Measurements from ENCODE around the gene WNT3. TPM values are rescaled to one million over a fixed set of nuclear protein-coding genes. Genes with fewer than 3 reads are reported as not detected.

Gene WNT3
- total and polyA plus RNA-seq, 2 donors (not counting 3 experiments of a cell fraction or from before 2014, with no cell fraction given) = 1.4 to 2.1 TPM

GRCh38 chr17:46732754-46733398, 85.6 kb downstream of the WNT3 start:
- Histone ChIP-seq H2AFZ (ENCODE audit: low read depth, low read length) (no peak overlapping the region), H4K20me1 (replicated peaks; ENCODE audit: control insufficient read depth, extremely low read depth, insufficient read depth, low read length) (no peaks in the 10 kb centered on the region), H3K4me3 (replicated peaks in 1 of 3; ENCODE audit: insufficient read depth in 1 of 3, low read depth in 1 of 3, low read length in 3 of 3) (no peak overlapping the region), H3K27me3 (ENCODE audit: control insufficient read depth in 2 of 2, insufficient read depth in 2 of 2, low read length in 2 of 2) (no peaks in the 10 kb centered on the region), H3K9me3 (replicated peaks; ENCODE audit: control insufficient read depth, insufficient read depth, low read length) (no peaks in the 10 kb centered on the region), H3K27ac (ENCODE audit: insufficient read depth, low read depth, low read length) (no peak overlapping the region), H3K9ac (replicated peaks; ENCODE audit: extremely low read depth, insufficient read depth, low read length) (no peak overlapping the region), H3K36me3 (ENCODE audit: control insufficient read depth in 2 of 2, extremely low read depth in 1 of 2, insufficient read depth in 2 of 2, low read length in 2 of 2) (no peaks in the 10 kb centered on the region), H3K4me2 (ENCODE audit: insufficient read depth, low read length) (no peak overlapping the region), H3K4me1 (ENCODE audit: control insufficient read depth, extremely low read depth, insufficient read depth, low read length) (peaks cover 4% of the 10 kb centered on the region), H3K79me2 (ENCODE audit: control insufficient read depth, insufficient read depth, low read length) (no peaks in the 10 kb centered on the region), H3K9me1 (replicated peaks; ENCODE audit: control insufficient read depth, extremely low read depth, insufficient read depth, low read length) (no peaks in the 10 kb centered on the region)
- BruUV-seq (replicated peaks) = no TSS peak
- dilution Hi-C loops (cut with MboI; ENCODE audit: extremely low pct_ligation_motif_present, low sequenced_read_pairs) = no loop called here
- TF ChIP-seq POLR2AphosphoS5 (IDR thresholded peaks at IDR 0.05; ENCODE audit: insufficient read depth, low read depth, low read length) (no peak), POLR2A (IDR thresholded peaks at IDR 0.05; ENCODE audit: low read depth, low read length) (no peak), MYC (IDR thresholded peaks at IDR 0.05; ENCODE audit: low read depth, low read length) (no peak), GATA2 (IDR thresholded peaks at IDR 0.05; ENCODE audit: insufficient read depth, insufficient read length, low read depth, low read length) (no peak), FOS (IDR thresholded peaks at IDR 0.05; ENCODE audit: borderline replicate concordance, insufficient read depth, low read length) (no peak), MAX (IDR thresholded peaks at IDR 0.05; ENCODE audit: insufficient read depth, insufficient read length) (no peak), JUN (IDR thresholded peaks at IDR 0.05; ENCODE audit: borderline replicate concordance, insufficient read depth, insufficient read length, low read depth) (no peak), EZH2 (IDR thresholded peaks at IDR 0.05; ENCODE audit: borderline replicate concordance, low read depth, low read length, severe bottlenecking) (no peak)
- TF ChIP-seq, protein P1, sequence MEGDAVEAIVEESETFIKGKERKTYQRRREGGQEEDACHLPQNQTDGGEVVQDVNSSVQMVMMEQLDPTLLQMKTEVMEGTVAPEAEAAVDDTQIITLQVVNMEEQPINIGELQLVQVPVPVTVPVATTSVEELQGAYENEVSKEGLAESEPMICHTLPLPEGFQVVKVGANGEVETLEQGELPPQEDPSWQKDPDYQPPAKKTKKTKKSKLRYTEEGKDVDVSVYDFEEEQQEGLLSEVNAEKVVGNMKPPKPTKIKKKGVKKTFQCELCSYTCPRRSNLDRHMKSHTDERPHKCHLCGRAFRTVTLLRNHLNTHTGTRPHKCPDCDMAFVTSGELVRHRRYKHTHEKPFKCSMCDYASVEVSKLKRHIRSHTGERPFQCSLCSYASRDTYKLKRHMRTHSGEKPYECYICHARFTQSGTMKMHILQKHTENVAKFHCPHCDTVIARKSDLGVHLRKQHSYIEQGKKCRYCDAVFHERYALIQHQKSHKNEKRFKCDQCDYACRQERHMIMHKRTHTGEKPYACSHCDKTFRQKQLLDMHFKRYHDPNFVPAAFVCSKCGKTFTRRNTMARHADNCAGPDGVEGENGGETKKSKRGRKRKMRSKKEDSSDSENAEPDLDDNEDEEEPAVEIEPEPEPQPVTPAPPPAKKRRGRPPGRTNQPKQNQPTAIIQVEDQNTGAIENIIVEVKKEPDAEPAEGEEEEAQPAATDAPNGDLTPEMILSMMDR (IDR thresholded peaks at IDR 0.05; ENCODE audit: extremely low read depth in 1 of 2, insufficient read depth in 1 of 2, low read depth in 1 of 2, low read length in 2 of 2) = no peak
- FAIRE-seq (no peak), DNase-seq (ENCODE audit: low read depth, low spot score) (no peak)
- ChIA-PET CTCF (interaction anchor here (0.6 kb wide), 1 partner anchor 193 kb away, joined by 3 read pairs; no protein-coding TSS in a partner anchor), POLR2A (interaction anchor here (0.6 kb wide), 1 partner anchor 360 kb away, joined by 5 read pairs; no protein-coding TSS in a partner anchor)
- intact Hi-C loops (cut with micrococcal nuclease) = no loop called here

Measured in endothelial cell of umbilical vein (primary cell).